Mesenchymal stem cell (in vitro differentiated cells and primary cell): ENCODE data around the gene GPAT3.

Source experiments
- DNase-seq: peaks from one replicate; pipeline ENCODE4 v3.0.0-alpha.2; 2013
- H2AFZ ChIP-seq: one replicate; pipeline ENCODE4 v1.6.1; 2013; ENCODE audit warnings: low read depth, mild to moderate bottlenecking, control low read depth, inconsistent platforms, low read length, moderate library complexity
- H2AK5ac ChIP-seq: 2 replicates; pipeline ENCODE4 v1.6.1; 2013; ENCODE audit warnings: low read length, moderate library complexity, mild to moderate bottlenecking, inconsistent platforms; ENCODE audit not compliant: severe bottlenecking
- H2BK120ac ChIP-seq: one replicate; pipeline ENCODE4 v1.6.1; 2013; ENCODE audit warnings: low read depth, mild to moderate bottlenecking, inconsistent platforms, low read length, moderate library complexity
- H2BK12ac ChIP-seq, 2 experiments: one replicate each; pipeline ENCODE4 v1.6.1; 2013; ENCODE audit warnings: inconsistent platforms in 2 of 2, low read length in 2 of 2, mild to moderate bottlenecking in 2 of 2, moderate library complexity in 2 of 2, control low read depth in 1 of 2
- H2BK15ac ChIP-seq: one replicate; pipeline ENCODE4 v1.6.1; 2013; ENCODE audit warnings: mild to moderate bottlenecking, low read depth, inconsistent platforms; ENCODE audit not compliant: poor library complexity, severe bottlenecking
- H2BK5ac ChIP-seq: 2 replicates; pipeline ENCODE4 v1.6.1; 2013; ENCODE audit warnings: low read depth, mild to moderate bottlenecking, low read length, control low read depth, inconsistent platforms; ENCODE audit not compliant: poor library complexity, severe bottlenecking
- H3K14ac ChIP-seq, 2 experiments: one replicate each; pipeline ENCODE4 v1.6.1; 2013; ENCODE audit warnings: inconsistent platforms in 2 of 2, low read length in 2 of 2, control low read depth in 1 of 2, mild to moderate bottlenecking in 1 of 2, moderate library complexity in 1 of 2
- H3K18ac ChIP-seq, 2 experiments: one replicate each; pipeline ENCODE4 v1.6.1; 2013; ENCODE audit warnings: inconsistent platforms in 2 of 2, low read length in 2 of 2, control low read depth in 1 of 2, low read depth in 1 of 2, mild to moderate bottlenecking in 1 of 2
- H3K23ac ChIP-seq, 2 experiments: one replicate each; pipeline ENCODE4 v1.6.1; 2013; ENCODE audit warnings: inconsistent platforms in 2 of 2, low read length in 2 of 2, mild to moderate bottlenecking in 2 of 2, moderate library complexity in 2 of 2, control low read depth in 1 of 2
- H3K27ac ChIP-seq: 2 replicates; pipeline ENCODE4 v1.5.1; 2013; ENCODE audit warnings: mild to moderate bottlenecking, moderate library complexity, low read length, control low read depth, inconsistent platforms; ENCODE audit not compliant: poor library complexity, severe bottlenecking
- H3K27me3 ChIP-seq, 2 experiments: 2 replicates each; pipeline versions ENCODE4 v1.6.1 to v1.7.0; 2013; ENCODE audit warnings: low read length in 2 of 2, mild to moderate bottlenecking in 2 of 2, moderate library complexity in 2 of 2, control low read depth in 1 of 2, inconsistent platforms in 1 of 2; ENCODE audit not compliant: control insufficient read depth in 1 of 2, insufficient read depth in 1 of 2
- H3K36me3 ChIP-seq, 2 experiments: 2 replicates each; pipeline versions ENCODE4 v1.6.1 to v1.7.0; 2013; ENCODE audit warnings: low read length in 2 of 2, control low read depth in 1 of 2, inconsistent platforms in 1 of 2, low read depth in 1 of 2, mild to moderate bottlenecking in 1 of 2; ENCODE audit not compliant: insufficient read depth in 2 of 2, control insufficient read depth in 1 of 2
- H3K4ac ChIP-seq, 2 experiments: one replicate each; pipeline ENCODE4 v1.6.1; 2013; ENCODE audit warnings: inconsistent platforms in 2 of 2, low read length in 2 of 2, mild to moderate bottlenecking in 2 of 2, moderate library complexity in 2 of 2, control low read depth in 1 of 2, low read depth in 1 of 2
- H3K4me1 ChIP-seq: 2 replicates; pipeline ENCODE4 v1.6.1; 2013; ENCODE audit warnings: low read depth, low read length, control low read depth; ENCODE audit not compliant: control insufficient read depth, insufficient read depth
- H3K4me2 ChIP-seq: 2 replicates; pipeline ENCODE4 v1.6.1; 2013; ENCODE audit warnings: low read length, mild to moderate bottlenecking, inconsistent platforms; ENCODE audit not compliant: poor library complexity, severe bottlenecking
- H3K4me3 ChIP-seq, 2 experiments: 2 replicates each; pipeline versions ENCODE4 v1.5.1 to v1.7.0; 2013; ENCODE audit warnings: low read length in 2 of 2, mild to moderate bottlenecking in 2 of 2, control low read depth in 1 of 2, low read depth in 1 of 2; ENCODE audit not compliant: insufficient read depth in 1 of 2
- H3K79me1 ChIP-seq: replicated peaks from 2 replicates; pipeline ENCODE4 v1.6.1; 2013; ENCODE audit warnings: mild to moderate bottlenecking, control low read depth, low read length, inconsistent platforms; ENCODE audit not compliant: poor library complexity, severe bottlenecking
- H3K9ac ChIP-seq: 2 replicates; pipeline ENCODE4 v1.7.0; 2013; ENCODE audit warnings: mild to moderate bottlenecking, low read length, moderate library complexity
- H3K9me3 ChIP-seq: 2 replicates; pipeline ENCODE4 v1.7.0; 2013; ENCODE audit warnings: mild to moderate bottlenecking, low read length; ENCODE audit not compliant: control insufficient read depth
- H4K8ac ChIP-seq: one replicate; pipeline ENCODE4 v1.6.1; 2013; ENCODE audit warnings: inconsistent platforms, mild to moderate bottlenecking, low read length, moderate library complexity
- H4K91ac ChIP-seq: one replicate; pipeline ENCODE4 v1.6.1; 2013; ENCODE audit warnings: mild to moderate bottlenecking, low read length, inconsistent platforms
- WGBS: methylation state at CpG from one replicate; pipeline ENCODE4 v1.1.7; 2013; ENCODE audit warnings: mixed read lengths; 5-methylcytosine and 5-hydroxymethylcytosine counted together

The GPAT3 gene

GRCh38 chr4:83582289-83582785 is 46.4 kb downstream of the GPAT3 start:
- no peak overlapping the region for H2AFZ ChIP-seq
- DNase-seq = no peak
- H4K91ac ChIP-seq = no peak overlapping the region
- no peak overlapping the region for H2BK15ac ChIP-seq
- no peaks in the 10 kb centered on the region for H3K79me1 ChIP-seq
- H3K18ac ChIP-seq = no peak overlapping the region
- H3K14ac ChIP-seq = no peak overlapping the region
- no peak overlapping the region for H4K8ac ChIP-seq
- 87% methylated on average over 7 of the region's 7 CpGs for WGBS
- no peak overlapping the region for H2AK5ac ChIP-seq
- H2BK12ac ChIP-seq = no peak overlapping the region
- no peaks in the 10 kb centered on the region for H3K9me3 ChIP-seq
- H3K4ac ChIP-seq = no peak overlapping the region
- H3K23ac ChIP-seq = no peak overlapping the region
- H3K4me2 ChIP-seq = no peak overlapping the region
- H3K27ac ChIP-seq = no peak overlapping the region
- H3K9ac ChIP-seq = no peak overlapping the region
- H3K27me3 ChIP-seq = no peaks in the 10 kb centered on the region
- H2BK5ac ChIP-seq = no peak overlapping the region
- no peak overlapping the region for H2BK120ac ChIP-seq
- H3K4me1 ChIP-seq = no peaks in the 10 kb centered on the region
- H3K36me3 ChIP-seq = peaks cover 0 to 19% of the 10 kb centered on the region in 2 experiments
- no peak overlapping the region for H3K4me3 ChIP-seq

- H4K91ac ChIP-seq = no peak overlapping the region
- WGBS = 84% methylated on average over 4 of the region's 6 CpGs
- H2BK12ac ChIP-seq = no peak overlapping the region
- H2BK5ac ChIP-seq = no peak overlapping the region
- no peak overlapping the region for H4K8ac ChIP-seq
- H3K79me1 ChIP-seq = no peaks in the 10 kb centered on the region
- H3K27ac ChIP-seq = no peak overlapping the region
- H3K14ac ChIP-seq = no peak overlapping the region
- H3K9me3 ChIP-seq = no peaks in the 10 kb centered on the region
- peaks cover 0 to 52% of the 10 kb centered on the region in 2 experiments for H3K36me3 ChIP-seq
- H3K4me1 ChIP-seq = no peaks in the 10 kb centered on the region
- H3K18ac ChIP-seq = no peak overlapping the region
- H2AFZ ChIP-seq = no peak overlapping the region
- H2BK120ac ChIP-seq = no peak overlapping the region
- no peak overlapping the region for H3K9ac ChIP-seq
- DNase-seq = no peak
- H2BK15ac ChIP-seq = no peak overlapping the region
- H2AK5ac ChIP-seq = no peak overlapping the region
- H3K4me3 ChIP-seq = no peak overlapping the region
- no peak overlapping the region for H3K23ac ChIP-seq
- no peak overlapping the region for H3K4me2 ChIP-seq
- no peak overlapping the region for H3K4ac ChIP-seq
- no peaks in the 10 kb centered on the region for H3K27me3 ChIP-seq
These were observed 50.1 kb downstream of the GPAT3 start for GRCh38 chr4:83585982-83586508.

GRCh38 chr4:83589279-83589678 is 53.4 kb downstream of the GPAT3 start:
- Histone ChIP-seq H3K9ac (no peak overlapping the region), H4K91ac (no peak overlapping the region), H3K79me1 (no peaks in the 10 kb centered on the region), H3K27me3 (no peaks in the 10 kb centered on the region), H3K9me3 (no peaks in the 10 kb centered on the region), H2BK120ac (no peak overlapping the region), H2BK12ac (no peak overlapping the region), H3K23ac (no peak overlapping the region), H3K36me3 (peaks cover 0 to 51% of the 10 kb centered on the region in 2 experiments), H2AFZ (no peak overlapping the region), H3K4me3 (no peak overlapping the region), H3K4me1 (no peaks in the 10 kb centered on the region), H2AK5ac (no peak overlapping the region), H3K4ac (no peak overlapping the region), H2BK5ac (no peak overlapping the region), H3K18ac (no peak overlapping the region), H2BK15ac (no peak overlapping the region), H4K8ac (no peak overlapping the region), H3K27ac (no peak overlapping the region), H3K14ac (no peak overlapping the region), H3K4me2 (no peak overlapping the region)
- DNase-seq = no peak
- 68% methylated on average over 2 of the region's 3 CpGs for WGBS

- no peaks in the 10 kb centered on the region for H3K79me1 ChIP-seq
- no peak overlapping the region for H2AFZ ChIP-seq
- no peak overlapping the region for H2BK12ac ChIP-seq
- H3K23ac ChIP-seq = no peak overlapping the region
- H2BK120ac ChIP-seq = no peak overlapping the region
- H4K8ac ChIP-seq = no peak overlapping the region
- no peaks in the 10 kb centered on the region for H3K4me1 ChIP-seq
- no peak overlapping the region for H2AK5ac ChIP-seq
- no peak overlapping the region for H3K4ac ChIP-seq
- 99% methylated on average over 2 of the region's 4 CpGs for WGBS
- no peak overlapping the region for H4K91ac ChIP-seq
- H3K18ac ChIP-seq = no peak overlapping the region
- H3K27ac ChIP-seq = no peak overlapping the region
- H2BK5ac ChIP-seq = no peak overlapping the region
- DNase-seq = no peak
- no peak overlapping the region for H2BK15ac ChIP-seq
- no peak overlapping the region for H3K14ac ChIP-seq
- no peaks in the 10 kb centered on the region for H3K9me3 ChIP-seq
- H3K4me2 ChIP-seq = no peak overlapping the region
- no peak overlapping the region for H3K9ac ChIP-seq
- no peaks in the 10 kb centered on the region for H3K27me3 ChIP-seq
- H3K4me3 ChIP-seq = no peak overlapping the region
- H3K36me3 ChIP-seq = peaks cover 0 to 66% of the 10 kb centered on the region in 2 experiments
These were observed 55.1 kb downstream of the GPAT3 start for GRCh38 chr4:83591056-83591455.
